ENCODE results near the gene PEX11G. TPM values are rescaled to one million over a fixed set of nuclear protein-coding genes. Genes with fewer than 3 reads are reported as not detected.

PEX11G gene
- total and polyA plus RNA-seq, 2 of the 8 experiments (the other 6 are each of a cell fraction or from before 2014, with no cell fraction given): 2.1 to 4.3 TPM

GRCh38 chr19:7507884-7508283, 19.0 kb upstream of the PEX11G start:
- Histone ChIP-seq H4K20me1 (replicated peaks in 1 of 2; ENCODE audit: control insufficient read depth in 1 of 2, insufficient read depth in 2 of 2, low read length in 2 of 2) (no peaks in the 10 kb centered on the region), H2AK5ac (ENCODE audit: low read depth, low read length) (no peak overlapping the region), H3K27ac (ENCODE audit: low read depth, low read length) (no peak overlapping the region), H4K8ac (ENCODE audit: extremely low read depth, insufficient read depth, low read length) (no peak overlapping the region), H3K56ac (replicated peaks; ENCODE audit: insufficient read length, low read depth, low read length) (no peak overlapping the region), H3K4me3 (ENCODE audit: extremely low read depth in 1 of 4, insufficient read depth in 2 of 4, low read depth in 3 of 4, low read length in 4 of 4) (no peak overlapping the region), H2BK20ac (ENCODE audit: low read length) (no peak overlapping the region), H2BK15ac (ENCODE audit: low read length) (peak overlapping the region; percentile 97), H3K9ac (replicated peaks in 1 of 4; ENCODE audit: extremely low read depth in 1 of 4, low read depth in 3 of 4, low read length in 3 of 4) (no peak overlapping the region; a peak in 1 of 7 replicates), H3K23me2 (ENCODE audit: low read depth, low read length) (peaks cover 8% of the 10 kb centered on the region; the same call in 1 of the 2 replicates), H3K4me2 (ENCODE audit: insufficient read depth in 1 of 2, low read depth in 2 of 2, low read length in 2 of 2) (no peak overlapping the region), H3K23ac (ENCODE audit: insufficient read length) (no peak overlapping the region), H2BK12ac (ENCODE audit: low read depth, low read length) (no peak overlapping the region), H2AFZ (ENCODE audit: low read length) (no peak overlapping the region), H3K4me1 (replicated peaks in 1 of 4; ENCODE audit: control insufficient read depth in 3 of 4, insufficient read depth in 4 of 4, low read length in 3 of 4) (peaks cover 0 to 16% (median 12%) of the 10 kb centered on the region in 4 experiments; a peak in 5 of 7 replicates), H3K79me2 (ENCODE audit: control insufficient read depth in 1 of 2, insufficient read depth in 2 of 2, low read length in 2 of 2) (no peaks in the 10 kb centered on the region), H3K27me3 (replicated peaks in 1 of 4; ENCODE audit: control insufficient read depth in 3 of 4, extremely low read depth in 1 of 4, insufficient read depth in 3 of 4, low read length in 3 of 4) (peaks cover 0 to 6% (median 4%) of the 10 kb centered on the region in 4 experiments; a peak in 1 of 7 replicates), H3K36me3 (ENCODE audit: control insufficient read depth in 2 of 4, insufficient read depth in 4 of 4, low read length in 3 of 4) (no peaks in the 10 kb centered on the region), H3K4ac (replicated peaks; ENCODE audit: insufficient read length, low read depth, low read length) (peak overlapping the region; percentile 91), H2BK5ac (ENCODE audit: low read depth, low read length) (peak overlapping the region; percentile 60; the same call in 1 of the 2 replicates), H4K5ac (ENCODE audit: insufficient read length, low read depth, low read length) (no peak overlapping the region), H4K91ac (replicated peaks; ENCODE audit: insufficient read length, low read length) (peak overlapping the region; percentile 89), H3K18ac (ENCODE audit: extremely low read depth, low read length) (no peak overlapping the region; the same call in 1 of the 2 replicates), H2BK120ac (replicated peaks; ENCODE audit: low read depth, low read length) (no peak overlapping the region), H3K9me3 (ENCODE audit: insufficient read depth in 2 of 2, low read depth in 1 of 2, low read length in 1 of 2) (no peaks in the 10 kb centered on the region), H3K79me1 (ENCODE audit: low read depth, low read length) (no peaks in the 10 kb centered on the region), H3K14ac (ENCODE audit: insufficient read length) (no peak overlapping the region)
- FAIRE-seq (peak; percentile 81), DNase-seq (ENCODE audit: low read depth in 1 of 2, low spot score in 2 of 2) (peak; percentile 60 to 96)
- WGBS, 2 experiments (ENCODE audit: extremely low coverage in 1 of 2, insufficient coverage in 1 of 2, insufficient read length in 1 of 2, insufficient replicate concordance in 2 of 2, low coverage in 1 of 2, low lambda C conversion rate in 2 of 2, missing lambda C conversion rate in 1 of 2): 58% methylated on average over 7 of the region's 11 CpGs; no CpG with 5 or more reads in 1 of the 2 experiments
- CTCF ChIA-PET (ENCODE audit: partially characterized antibody): interaction anchor here (0.6 kb wide), 1 partner anchor 400 kb away, joined by 3 read pairs; no protein-coding TSS in a partner anchor
- POLR2A ChIA-PET (ENCODE audit: partially characterized antibody): interaction anchor here (0.5 to 2.8 kb wide), 4 partner anchors 8 to 156 kb away, joined by 3 to 12 read pairs (median 4); partner anchors contain the start of genes MCOLN1 and ZNF358
- TF ChIP-seq ASH2L (IDR thresholded peaks at IDR 0.05; ENCODE audit: low read length): no peak
- no peak for TF ChIP-seq FOSL1 (IDR thresholded peaks at IDR 0.05; ENCODE audit: insufficient read depth, low read depth, low read length)
- peak; percentile 69; the same call in 1 of the 2 replicates for TF ChIP-seq JUND (IDR thresholded peaks at IDR 0.05; ENCODE audit: low read length)
- no peak for TF ChIP-seq SRF (IDR thresholded peaks at IDR 0.05; ENCODE audit: low read depth, low read length)
- no peak for TF ChIP-seq KDM4A (IDR thresholded peaks at IDR 0.05; ENCODE audit: low read depth, low read length, severe bottlenecking)
- TF ChIP-seq BCL11A (IDR thresholded peaks at IDR 0.05; ENCODE audit: low read depth in 2 of 2, low read length in 2 of 2): no peak
